ENCODE measurements around the gene S100A7.
"Not testable (repeated sequence)": the region's sequence is repeated elsewhere in the genome, so short reads cannot be mapped to it uniquely, and the experiment has no call there.

Gene S100A7

DNA sequence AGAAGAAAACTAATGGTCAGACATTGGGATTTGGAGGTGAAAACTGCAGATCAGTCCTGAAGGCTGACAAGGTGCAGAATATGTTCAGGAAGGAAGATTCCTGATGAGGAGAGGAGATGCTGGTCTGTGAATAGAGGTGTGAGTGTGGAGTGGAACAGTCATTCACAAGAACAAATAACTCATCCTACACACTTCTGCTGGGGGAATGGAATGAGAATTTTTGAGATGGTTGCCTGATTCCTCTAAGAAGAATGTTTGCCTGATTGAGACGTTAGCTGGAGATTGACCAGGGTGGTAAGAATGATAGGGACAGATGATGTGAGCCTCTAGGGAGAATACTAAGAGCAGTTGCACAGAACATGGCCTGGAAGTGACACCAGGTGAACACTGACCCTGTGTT, 4.1 kb downstream of the S100A7 start:
- H3K27ac ChIP-seq (ENCODE audit: low read depth, low read length), result no peak overlapping the region
- no peak overlapping the region for H3K4me3 ChIP-seq (ENCODE audit: insufficient read depth, low read length, poor library complexity, severe bottlenecking)
- H3K27me3 ChIP-seq (ENCODE audit: low read length), result no peaks in the 10 kb centered on the region
- no peaks in the 10 kb centered on the region for H3K9me3 ChIP-seq (ENCODE audit: insufficient read depth, low read length)
- H4K20me1 ChIP-seq (ENCODE audit: low read depth, low read length), result 0 out of 2 replicates have a peak, but pooled peaks cover 2% of the 10 kb centered on the region
- no peaks in the 10 kb centered on the region for H3F3A ChIP-seq (ENCODE audit: insufficient read depth)
- TF ChIP-seq, protein P1, sequence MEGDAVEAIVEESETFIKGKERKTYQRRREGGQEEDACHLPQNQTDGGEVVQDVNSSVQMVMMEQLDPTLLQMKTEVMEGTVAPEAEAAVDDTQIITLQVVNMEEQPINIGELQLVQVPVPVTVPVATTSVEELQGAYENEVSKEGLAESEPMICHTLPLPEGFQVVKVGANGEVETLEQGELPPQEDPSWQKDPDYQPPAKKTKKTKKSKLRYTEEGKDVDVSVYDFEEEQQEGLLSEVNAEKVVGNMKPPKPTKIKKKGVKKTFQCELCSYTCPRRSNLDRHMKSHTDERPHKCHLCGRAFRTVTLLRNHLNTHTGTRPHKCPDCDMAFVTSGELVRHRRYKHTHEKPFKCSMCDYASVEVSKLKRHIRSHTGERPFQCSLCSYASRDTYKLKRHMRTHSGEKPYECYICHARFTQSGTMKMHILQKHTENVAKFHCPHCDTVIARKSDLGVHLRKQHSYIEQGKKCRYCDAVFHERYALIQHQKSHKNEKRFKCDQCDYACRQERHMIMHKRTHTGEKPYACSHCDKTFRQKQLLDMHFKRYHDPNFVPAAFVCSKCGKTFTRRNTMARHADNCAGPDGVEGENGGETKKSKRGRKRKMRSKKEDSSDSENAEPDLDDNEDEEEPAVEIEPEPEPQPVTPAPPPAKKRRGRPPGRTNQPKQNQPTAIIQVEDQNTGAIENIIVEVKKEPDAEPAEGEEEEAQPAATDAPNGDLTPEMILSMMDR (IDR thresholded peaks at IDR 0.05; ENCODE audit: insufficient read depth, low read length, poor library complexity, severe bottlenecking), result no peak
- TF ChIP-seq EZH2phosphoT487 (conservative IDR thresholded peaks at IDR 0.05; ENCODE audit: low read length), result no peak
- no peaks in the 10 kb centered on the region for H3K36me3 ChIP-seq (ENCODE audit: low read length)
- H2AFZ ChIP-seq (ENCODE audit: low read depth, low read length, severe bottlenecking), result no peak overlapping the region
- H3K9me2 ChIP-seq (replicated peaks; ENCODE audit: insufficient read depth, low read length), result no peaks in the 10 kb centered on the region
- H3K9ac ChIP-seq (ENCODE audit: low read length), result no peak overlapping the region
- H3K79me2 ChIP-seq (ENCODE audit: insufficient read depth, low read length), result no peaks in the 10 kb centered on the region
- H3K4me2 ChIP-seq (ENCODE audit: low read depth, low read length, poor library complexity, severe bottlenecking), result no peak overlapping the region

DNA sequence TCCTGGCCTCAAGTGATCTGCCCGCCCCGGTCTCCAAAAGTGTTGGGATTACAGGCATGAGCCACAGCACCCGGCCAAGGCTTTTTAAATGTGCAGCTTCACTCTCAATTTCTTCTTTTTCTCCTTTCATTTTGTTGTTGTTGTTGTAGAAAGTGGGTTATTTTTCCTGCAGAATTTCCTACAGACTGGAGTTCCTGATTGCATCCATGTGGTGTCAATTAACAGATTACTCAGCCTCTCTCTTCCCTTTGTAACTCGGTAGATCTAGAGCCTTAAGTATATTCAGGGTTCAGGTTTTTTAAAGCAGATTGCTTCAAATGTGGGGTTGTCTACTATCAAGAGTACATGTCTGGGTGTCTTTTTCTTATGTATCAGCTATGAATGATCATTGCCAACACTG, 11.6 kb downstream of the S100A7 start:
- not testable (repeated sequence) for H3K79me2 ChIP-seq (ENCODE audit: insufficient read depth, low read length); H3K27me3 ChIP-seq (ENCODE audit: low read length); H3K9me3 ChIP-seq (ENCODE audit: insufficient read depth, low read length); H3K4me3 ChIP-seq (ENCODE audit: insufficient read depth, low read length, poor library complexity, severe bottlenecking); H2AFZ ChIP-seq (ENCODE audit: low read depth, low read length, severe bottlenecking); H3K4me2 ChIP-seq (ENCODE audit: low read depth, low read length, poor library complexity, severe bottlenecking); H4K20me1 ChIP-seq (ENCODE audit: low read depth, low read length); H3K36me3 ChIP-seq (ENCODE audit: low read length); H3F3A ChIP-seq (ENCODE audit: insufficient read depth); H3K9me2 ChIP-seq (replicated peaks; ENCODE audit: insufficient read depth, low read length); H3K9ac ChIP-seq (ENCODE audit: low read length); H3K27ac ChIP-seq (ENCODE audit: low read depth, low read length)

DNA sequence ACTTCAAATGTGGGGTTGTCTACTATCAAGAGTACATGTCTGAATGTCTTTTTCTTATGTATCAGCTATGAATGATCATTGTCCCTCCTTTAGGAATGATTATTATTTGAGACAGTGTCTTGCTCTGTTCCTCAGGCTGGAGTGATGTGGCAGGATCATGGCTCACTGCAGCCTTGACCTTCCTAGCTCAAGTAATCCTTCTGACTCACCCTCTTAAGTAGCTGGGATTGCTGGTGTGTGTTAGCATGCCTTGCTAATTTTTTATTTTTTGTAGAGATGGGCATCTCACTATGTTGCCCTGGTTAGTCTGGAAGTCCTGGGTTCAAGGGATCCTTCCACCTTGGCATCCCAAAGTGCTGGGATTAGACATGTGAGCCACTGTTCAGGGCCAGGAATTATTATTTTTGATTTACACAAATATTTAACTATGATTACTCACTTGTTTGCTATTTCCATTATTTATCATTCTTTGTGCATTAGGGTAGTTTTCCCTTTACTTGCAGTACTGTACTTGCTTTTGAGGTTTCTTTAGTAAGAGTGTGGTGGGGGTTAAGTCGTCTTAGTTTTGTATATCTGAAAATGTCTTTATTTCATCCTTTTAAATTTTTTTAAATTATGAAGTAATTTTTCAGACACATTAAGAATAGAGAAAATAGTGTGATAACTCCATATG, 12.8 kb downstream of the S100A7 start:
- H2AFZ ChIP-seq (ENCODE audit: low read depth, low read length, severe bottlenecking), result no peak overlapping the region
- H3K9me2 ChIP-seq (replicated peaks; ENCODE audit: insufficient read depth, low read length), result no peaks in the 10 kb centered on the region
- H3K9ac ChIP-seq (ENCODE audit: low read length), result no peak overlapping the region
- H3K79me2 ChIP-seq (ENCODE audit: insufficient read depth, low read length), result no peaks in the 10 kb centered on the region
- H3F3A ChIP-seq (ENCODE audit: insufficient read depth), result no peaks in the 10 kb centered on the region
- H3K9me3 ChIP-seq (ENCODE audit: insufficient read depth, low read length), result no peaks in the 10 kb centered on the region
- TF ChIP-seq EZH2phosphoT487 (conservative IDR thresholded peaks at IDR 0.05; ENCODE audit: low read length), result no peak
- TF ChIP-seq, protein P1 (IDR thresholded peaks at IDR 0.05; ENCODE audit: insufficient read depth, low read length, poor library complexity, severe bottlenecking), result no peak
- H3K36me3 ChIP-seq (ENCODE audit: low read length), result no peaks in the 10 kb centered on the region
- H3K4me2 ChIP-seq (ENCODE audit: low read depth, low read length, poor library complexity, severe bottlenecking), result no peak overlapping the region
- H3K27ac ChIP-seq (ENCODE audit: low read depth, low read length), result no peak overlapping the region
- no peak overlapping the region for H3K4me3 ChIP-seq (ENCODE audit: insufficient read depth, low read length, poor library complexity, severe bottlenecking)
- 0 out of 2 replicates have a peak, but pooled peaks cover 2% of the 10 kb centered on the region for H4K20me1 ChIP-seq (ENCODE audit: low read depth, low read length)
- H3K27me3 ChIP-seq (ENCODE audit: low read length), result no peaks in the 10 kb centered on the region

DNA sequence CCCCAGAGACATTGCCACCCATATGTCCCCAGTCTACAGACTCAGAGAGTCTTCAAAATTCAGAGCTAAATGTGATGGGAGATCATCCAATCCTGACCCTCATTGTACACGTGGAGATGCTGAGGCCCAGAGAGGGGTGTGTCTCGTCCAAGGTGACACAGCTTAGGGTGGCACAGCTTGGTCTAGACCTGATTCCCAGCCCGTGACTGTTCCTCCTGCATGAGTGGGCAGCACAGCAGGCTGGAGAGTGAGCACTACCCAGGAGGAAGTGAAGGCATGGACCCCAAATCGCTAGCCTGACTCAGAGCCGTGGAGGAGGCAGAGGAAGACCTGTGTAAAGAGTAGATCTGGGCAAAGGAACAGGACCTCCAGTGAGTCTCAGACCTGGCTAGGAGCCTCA, 16.4 kb downstream of the S100A7 start:
- Histone ChIP-seq H3K79me2 (ENCODE audit: insufficient read depth, low read length) (no peaks in the 10 kb centered on the region), H2AFZ (ENCODE audit: low read depth, low read length, severe bottlenecking) (no peak overlapping the region), H3K36me3 (ENCODE audit: low read length) (no peaks in the 10 kb centered on the region), H3F3A (ENCODE audit: insufficient read depth) (no peaks in the 10 kb centered on the region), H3K4me2 (ENCODE audit: low read depth, low read length, poor library complexity, severe bottlenecking) (no peak overlapping the region), H3K9me3 (ENCODE audit: insufficient read depth, low read length) (no peaks in the 10 kb centered on the region), H4K20me1 (ENCODE audit: low read depth, low read length) (no peaks in the 10 kb centered on the region), H3K27me3 (ENCODE audit: low read length) (no peaks in the 10 kb centered on the region), H3K4me3 (ENCODE audit: insufficient read depth, low read length, poor library complexity, severe bottlenecking) (no peak overlapping the region), H3K9ac (ENCODE audit: low read length) (no peak overlapping the region), H3K27ac (ENCODE audit: low read depth, low read length) (no peak overlapping the region), H3K9me2 (replicated peaks; ENCODE audit: insufficient read depth, low read length) (no peaks in the 10 kb centered on the region)
- TF ChIP-seq, protein P1 (IDR thresholded peaks at IDR 0.05; ENCODE audit: insufficient read depth, low read length, poor library complexity, severe bottlenecking), result no peak
- TF ChIP-seq EZH2phosphoT487 (conservative IDR thresholded peaks at IDR 0.05; ENCODE audit: low read length), result no peak

Data from SU-DHL-6 (cell line).